HG03060 (cell line): ENCODE data around the gene BUB3.

Experiments
- ATAC-seq: cut with Tn5 transposase; IDR thresholded peaks from one replicate; pipeline ENCODE4 v1.9.1; 2021; ENCODE audit warnings: low read depth, moderate number of reproducible peaks; ENCODE audit not compliant: unreplicated experiment

Gene BUB3

DNA sequence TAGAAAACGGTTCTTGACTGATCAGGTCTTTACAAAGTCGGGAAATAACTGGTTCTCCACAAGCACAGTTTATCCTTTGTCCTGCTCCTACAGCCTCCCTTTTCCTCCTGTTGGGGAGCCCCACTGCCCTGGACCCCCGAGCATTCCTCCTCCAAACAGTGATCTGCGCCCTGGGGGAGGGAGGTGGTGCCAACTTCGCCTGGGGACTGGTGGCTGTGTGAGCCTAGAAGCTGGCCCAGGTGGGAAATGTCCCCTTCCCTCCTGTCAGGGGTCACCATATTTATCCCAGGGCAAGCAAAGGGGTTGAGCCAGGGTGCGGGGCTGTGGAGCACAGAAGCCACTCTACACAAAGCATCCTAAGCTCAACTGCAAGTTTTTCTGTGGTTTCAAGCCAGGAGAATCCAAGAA is 13.2 kb upstream of the BUB3 start:
- ATAC-seq: no peak

- ATAC-seq: no peak
Observed at GRCh38 chr10:123141791-123142700, 12.2 kb upstream of the BUB3 start.

GRCh38 chr10:123142701-123143161 is 11.5 kb upstream of the BUB3 start:
- ATAC-seq: no peak

GRCh38 chr10:123143162-123143824 is 10.9 kb upstream of the BUB3 start:
- ATAC-seq: no peak

- ATAC-seq: no peak
Observed at GRCh38 chr10:123143825-123144168, 10.4 kb upstream of the BUB3 start.

DNA sequence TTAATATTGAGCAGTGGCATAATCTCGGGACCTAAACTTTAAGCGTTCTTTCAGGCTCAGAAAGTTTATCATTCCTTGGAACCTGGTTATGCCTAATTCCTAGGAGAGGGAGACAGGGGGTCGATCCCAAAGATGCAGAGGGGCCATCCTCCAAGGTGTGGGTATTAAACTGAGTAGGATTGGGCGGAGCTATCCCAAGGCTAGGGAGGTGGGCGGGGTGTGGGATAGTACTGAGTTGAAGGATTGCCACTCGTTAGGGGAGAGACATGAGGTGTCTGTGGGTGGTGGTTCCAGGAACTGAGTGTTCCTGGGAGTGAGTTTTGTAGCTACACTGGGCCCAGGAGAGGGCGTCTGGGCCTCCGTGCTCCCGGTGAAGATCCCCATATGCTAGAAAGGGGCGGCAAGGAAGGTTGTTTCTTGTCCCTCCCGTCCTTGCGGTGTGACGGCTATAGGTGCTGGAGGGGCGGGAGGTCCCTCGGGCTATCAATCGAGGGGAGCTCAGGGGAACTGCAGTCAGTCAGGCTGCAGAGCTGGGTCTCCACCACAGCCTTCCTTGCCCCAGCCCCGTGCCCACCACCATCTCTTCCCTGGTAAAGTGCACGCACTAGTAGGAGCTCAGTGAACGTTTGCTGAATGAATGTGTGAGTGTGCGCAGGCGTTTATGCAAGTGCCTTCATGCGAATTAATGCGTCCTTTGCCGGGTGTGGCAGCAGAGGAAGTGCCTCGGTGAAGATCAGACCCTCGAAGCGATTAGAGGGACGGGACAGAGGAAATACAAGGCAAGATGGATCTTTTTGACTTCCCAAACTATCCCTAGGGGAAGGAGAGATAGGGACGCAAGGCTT is 9.3 kb upstream of the BUB3 start:
- no peak for ATAC-seq

DNA sequence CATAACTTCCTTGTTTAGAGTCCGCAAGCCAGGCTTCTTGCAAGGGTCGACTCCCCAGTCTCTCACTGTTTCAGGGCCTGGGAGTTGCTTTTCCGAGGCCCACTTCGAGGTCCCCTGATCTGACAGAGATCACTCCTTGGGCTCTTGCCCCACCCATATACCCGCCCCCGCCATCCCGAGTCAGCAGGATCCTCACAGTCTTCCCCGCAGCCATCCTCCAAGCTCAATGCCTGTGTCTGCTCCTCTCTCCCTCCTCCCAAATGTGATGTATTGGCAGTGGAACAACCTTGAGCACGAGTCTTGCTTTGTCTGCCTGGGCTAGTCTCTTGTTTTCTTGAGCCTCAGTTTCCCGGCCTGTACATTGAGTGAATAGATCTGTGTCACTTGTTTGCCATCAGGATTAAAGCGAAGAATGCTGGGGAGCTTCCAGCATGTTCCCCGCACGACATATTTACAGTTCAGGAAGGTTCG is 8.6 kb upstream of the BUB3 start:
- no peak for ATAC-seq

DNA sequence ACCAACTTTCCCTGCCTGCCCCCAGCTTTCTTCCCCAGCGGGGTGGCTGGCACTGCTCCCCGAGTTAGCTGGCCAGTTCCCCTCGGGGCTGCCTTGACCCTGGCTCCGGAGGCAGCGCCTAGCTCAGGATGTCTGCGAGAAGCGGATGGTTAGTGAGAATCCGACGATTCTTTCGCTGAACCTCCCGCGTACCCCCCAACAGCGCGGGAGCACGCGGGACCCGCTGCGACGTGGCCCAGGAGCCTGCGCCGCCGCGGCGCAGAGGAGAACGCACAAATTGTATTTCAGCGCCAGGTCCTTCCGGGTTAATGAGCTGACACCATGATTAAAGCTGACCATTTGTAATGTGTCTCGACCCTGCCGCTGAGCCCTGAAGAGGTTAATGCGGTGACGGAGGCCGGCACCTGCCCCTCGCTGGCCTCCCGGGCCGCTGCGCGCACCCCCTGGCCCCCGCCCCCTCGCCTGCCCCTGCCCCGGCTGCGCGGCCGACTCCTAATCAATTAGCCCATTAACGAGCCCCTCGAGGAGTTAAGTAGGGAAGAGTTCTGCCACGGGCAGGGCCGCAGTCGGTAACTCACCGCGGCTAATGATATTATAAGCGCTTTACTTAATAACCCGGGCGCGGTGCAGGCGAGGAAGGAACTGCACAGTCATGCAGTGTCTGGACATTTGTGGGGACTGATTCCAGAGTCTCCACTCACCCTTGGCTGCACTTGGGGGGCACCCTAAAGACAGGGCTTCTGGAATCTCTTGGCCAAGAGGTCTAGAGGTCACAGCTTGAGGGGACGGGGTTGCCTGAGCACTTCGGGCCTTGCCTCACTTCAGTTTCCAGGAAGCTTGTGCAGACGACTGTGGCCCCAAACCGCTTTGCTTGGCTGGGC is 7.9 kb upstream of the BUB3 start:
- no peak for ATAC-seq

DNA sequence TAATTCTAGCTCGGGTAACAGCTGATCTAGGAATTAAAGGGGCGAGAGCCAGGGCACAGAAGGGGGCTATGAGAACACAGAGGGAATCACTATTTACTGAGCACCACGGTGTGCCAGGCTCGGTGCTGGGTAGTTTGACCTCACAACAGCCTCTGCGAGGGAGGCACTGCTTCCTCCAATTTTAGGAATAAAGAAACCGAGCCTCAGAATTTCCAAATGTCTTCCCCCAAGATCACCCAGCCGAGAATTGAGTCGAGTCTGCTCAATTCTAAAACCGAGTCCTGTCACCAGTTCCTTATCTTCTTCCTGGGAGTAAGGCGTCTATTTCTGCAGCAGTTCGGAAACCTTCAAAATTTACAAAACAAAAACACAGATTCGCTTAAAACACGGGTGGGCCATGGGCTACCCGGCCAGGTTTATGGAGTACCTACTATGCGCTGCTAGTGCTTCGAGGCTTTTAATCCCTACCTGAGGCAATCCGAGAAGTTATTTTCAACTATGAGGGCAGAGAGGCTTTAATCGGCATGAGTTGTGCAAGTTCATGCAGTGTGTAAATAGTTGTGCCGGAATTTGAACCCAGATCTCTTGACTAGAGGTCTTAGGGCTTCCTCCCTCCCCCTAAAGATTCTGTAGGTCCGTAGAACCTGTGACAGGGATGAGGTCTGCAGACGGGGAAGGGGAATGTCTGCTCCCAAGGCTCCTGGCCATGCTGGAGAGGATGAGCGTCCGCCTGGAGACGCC is 7.1 kb upstream of the BUB3 start:
- ATAC-seq: no peak

GRCh38 chr10:123147635-123148413 is 6.4 kb upstream of the BUB3 start, which contains the start of gene HMX2:
HMX2 (plus strand) TSS chr10:123148136; CDS start chr10:123148379, 243 bp downstream.
- ATAC-seq: no peak

DNA sequence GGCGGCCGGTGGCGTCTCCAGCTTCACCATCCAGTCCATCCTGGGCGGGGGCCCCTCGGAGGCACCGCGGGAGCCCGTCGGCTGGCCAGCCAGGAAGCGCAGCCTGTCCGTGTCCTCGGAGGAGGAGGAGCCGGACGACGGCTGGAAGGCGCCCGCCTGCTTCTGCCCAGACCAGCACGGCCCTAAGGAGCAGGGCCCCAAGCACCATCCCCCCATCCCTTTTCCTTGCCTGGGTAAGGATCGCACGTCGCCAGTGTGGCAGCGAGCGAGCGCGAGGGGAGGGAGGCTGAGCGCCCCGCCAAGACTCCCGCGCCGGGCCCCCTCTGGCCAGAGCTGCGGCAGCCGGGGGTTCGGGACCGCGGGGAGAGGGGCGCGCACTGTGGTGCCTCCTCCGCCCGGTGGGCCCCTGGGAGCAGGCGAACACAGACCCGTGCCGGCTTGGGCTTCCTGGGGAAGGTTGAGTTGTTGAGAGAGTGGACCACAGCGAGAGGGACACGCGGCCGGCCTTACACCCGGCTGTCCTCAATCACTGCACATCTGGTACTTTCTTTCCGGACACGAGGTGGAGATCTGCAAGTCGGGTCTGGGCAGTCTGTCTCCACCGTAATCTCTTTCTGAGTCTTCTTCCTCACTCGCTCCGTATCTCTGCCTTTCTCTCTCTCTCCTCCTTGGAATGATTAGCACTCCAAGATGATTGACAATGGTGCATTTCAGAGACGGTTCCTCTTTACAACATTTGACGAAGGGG is 5.6 kb upstream of the BUB3 start:
- ATAC-seq: no peak

GRCh38 chr10:123149162-123149567 is 5.0 kb upstream of the BUB3 start:
- ATAC-seq: no peak

GRCh38 chr10:123149568-123150270 is 4.5 kb upstream of the BUB3 start:
- ATAC-seq: no peak

DNA sequence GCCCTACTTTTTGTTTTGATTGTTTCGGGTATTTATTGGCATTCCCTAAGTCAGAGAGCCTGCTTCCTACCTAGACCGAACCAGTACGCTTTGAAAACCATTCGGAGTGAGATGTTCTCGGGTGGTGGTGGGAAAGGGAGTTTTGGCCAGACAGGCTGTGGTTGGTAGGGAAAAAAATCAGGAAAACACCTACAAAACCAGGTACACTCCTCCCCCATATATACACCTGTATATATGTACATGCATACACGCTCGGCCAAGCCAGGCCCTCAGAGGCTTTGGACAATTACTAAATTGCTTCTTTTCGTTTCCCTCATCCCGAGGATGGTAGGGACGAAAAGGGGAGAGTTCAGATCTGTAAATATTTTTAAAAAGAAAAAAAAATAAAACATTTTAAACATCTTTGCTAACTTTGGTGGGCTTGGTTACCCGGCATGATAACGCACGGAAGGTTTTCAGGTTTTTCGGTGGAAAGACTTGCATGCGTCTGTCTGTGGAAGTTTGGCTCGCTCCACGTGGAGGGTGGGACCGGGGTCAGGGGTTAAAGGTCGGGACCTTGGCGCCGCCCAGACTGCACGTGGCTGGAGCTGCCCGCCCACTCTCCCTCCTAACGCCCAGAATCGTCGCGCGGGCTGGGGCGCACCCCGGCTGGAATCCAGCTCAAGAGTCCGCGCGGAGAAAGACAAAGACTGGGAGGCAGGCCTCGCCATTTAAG is 3.8 kb upstream of the BUB3 start:
- no peak for ATAC-seq

DNA sequence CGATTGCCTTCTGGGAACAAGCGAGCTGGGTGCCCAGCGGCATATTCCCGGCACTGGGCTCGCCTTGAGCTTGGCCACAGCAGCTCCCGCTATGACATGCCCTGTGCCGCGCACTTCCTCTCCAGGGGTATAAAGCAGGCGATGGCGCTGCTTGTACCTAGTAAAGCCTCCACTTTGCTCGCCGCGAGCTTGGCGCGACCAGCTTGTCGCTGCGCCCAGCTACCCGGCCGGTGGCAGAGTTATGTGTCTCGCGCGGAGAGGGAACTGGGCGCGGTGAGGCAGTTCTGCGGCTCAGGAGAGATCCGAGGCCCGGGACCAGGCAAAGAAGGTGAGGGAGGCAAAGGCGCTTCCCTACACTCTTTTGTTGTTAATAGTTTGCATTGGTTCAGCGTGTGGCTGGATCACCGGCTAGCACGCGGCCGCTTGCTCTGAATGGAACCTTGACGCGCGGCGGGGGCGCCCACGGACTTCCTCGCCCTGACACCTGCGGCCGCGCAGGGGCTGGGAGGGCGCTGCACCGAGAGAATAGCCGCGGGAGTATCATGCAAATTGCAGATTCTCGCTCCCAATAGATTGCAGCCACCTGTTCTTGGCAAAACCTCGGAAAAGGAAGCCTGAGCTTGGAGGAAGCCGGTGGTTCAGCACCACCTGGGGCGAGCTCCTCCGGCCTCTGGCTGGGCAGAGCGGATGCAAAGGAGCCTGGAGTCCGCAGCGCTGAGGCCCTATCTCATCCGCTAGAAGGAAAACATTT is 3.0 kb upstream of the BUB3 start:
- ATAC-seq: no peak

DNA sequence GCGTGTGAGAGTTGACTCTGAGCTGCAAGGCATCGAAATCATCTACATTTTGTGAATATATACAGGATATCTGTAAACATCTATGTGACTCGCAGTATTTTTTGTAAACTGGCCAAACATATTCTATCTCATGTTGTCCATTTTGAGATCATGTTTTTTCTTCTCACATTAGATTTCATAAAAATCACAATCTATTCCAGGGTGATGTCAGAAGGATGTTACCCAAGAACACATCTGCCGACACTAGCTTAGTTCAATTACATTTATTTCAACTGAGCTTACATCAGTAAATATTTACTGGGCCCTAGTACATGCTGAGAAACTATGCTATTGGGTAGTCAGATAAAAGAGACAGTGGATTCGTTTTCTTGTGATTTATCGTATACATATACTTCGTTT is 2.5 kb upstream of the BUB3 start:
- no peak for ATAC-seq
